ENCODE data around the gene ATCAY. TPM values are rescaled to one million over a fixed set of nuclear protein-coding genes. Genes with fewer than 3 reads are reported as not detected.

The ATCAY gene
- total and polyA plus RNA-seq, 4 donors: not detected

DNA sequence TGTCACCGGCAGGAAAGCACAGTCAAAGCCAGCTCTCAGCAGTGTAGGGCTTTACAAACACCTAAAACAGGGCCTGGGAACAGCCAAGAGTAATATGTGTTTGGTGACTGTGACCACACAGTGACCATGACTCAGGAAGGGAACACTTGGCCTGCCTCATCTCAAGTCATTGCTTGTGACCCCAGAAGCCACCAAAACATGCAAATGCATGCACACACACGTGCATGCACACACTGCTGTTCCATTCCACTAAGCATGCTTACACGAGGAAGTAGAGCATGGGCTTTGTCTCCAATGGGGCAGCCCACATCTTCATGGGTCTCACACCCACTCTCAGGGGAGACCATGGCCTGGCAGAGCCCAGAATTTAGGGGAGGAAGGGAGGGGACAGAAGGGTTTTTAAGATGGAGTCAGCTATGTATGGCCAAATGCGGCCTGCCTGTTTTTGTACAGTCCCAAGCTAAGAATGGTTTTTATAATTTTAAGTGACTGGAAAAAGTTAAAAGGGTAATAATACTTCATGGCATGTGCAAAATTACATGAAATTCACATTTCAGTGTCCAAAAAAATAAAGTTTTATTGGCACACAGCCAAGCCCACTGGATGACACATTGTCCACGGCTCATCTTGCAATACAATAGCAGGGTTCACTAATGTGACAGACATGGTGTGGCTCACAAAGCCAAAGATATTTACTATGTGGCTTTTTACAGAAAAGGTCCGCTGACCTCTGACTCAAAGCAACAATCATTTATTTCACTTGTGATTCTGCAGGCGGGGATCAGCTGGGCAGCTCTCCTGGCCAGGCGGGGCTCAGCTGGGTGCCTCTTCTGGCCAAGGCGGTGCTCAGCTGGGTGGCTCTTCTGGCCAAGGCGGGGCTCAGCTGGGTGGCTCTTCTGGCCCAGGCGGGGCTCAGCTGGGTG lies 29.0 kb upstream of the ATCAY start:
- no peak overlapping the region for H3K4me3 ChIP-seq (ENCODE audit: low read length in 2 of 2)
- no peak for DNase-seq
- no peaks in the 10 kb centered on the region for H3K4me1 ChIP-seq (ENCODE audit: control insufficient read depth in 1 of 2, insufficient read depth in 2 of 2, low read length in 2 of 2)
- intact Hi-C loops (cut with DNase I): no loop called here
- peaks cover 16% of the 10 kb centered on the region for H3K9me3 ChIP-seq (ENCODE audit: control insufficient read depth, low read length)
- ATAC-seq (ENCODE audit: low FRiP score): no peak
- 92 to 94% methylated on average over 11 of the region's 11 CpGs for WGBS, 2 donors
- H3K36me3 ChIP-seq (ENCODE audit: control insufficient read depth in 1 of 2, insufficient read depth in 2 of 2, low read length in 1 of 2): no peaks in the 10 kb centered on the region
- H3K27me3 ChIP-seq (ENCODE audit: control insufficient read depth in 1 of 2, insufficient read depth in 2 of 2, low read length in 1 of 2): no peaks in the 10 kb centered on the region
- H3K27ac ChIP-seq (ENCODE audit: low read depth in 1 of 2, low read length in 2 of 2): no peak overlapping the region

DNA sequence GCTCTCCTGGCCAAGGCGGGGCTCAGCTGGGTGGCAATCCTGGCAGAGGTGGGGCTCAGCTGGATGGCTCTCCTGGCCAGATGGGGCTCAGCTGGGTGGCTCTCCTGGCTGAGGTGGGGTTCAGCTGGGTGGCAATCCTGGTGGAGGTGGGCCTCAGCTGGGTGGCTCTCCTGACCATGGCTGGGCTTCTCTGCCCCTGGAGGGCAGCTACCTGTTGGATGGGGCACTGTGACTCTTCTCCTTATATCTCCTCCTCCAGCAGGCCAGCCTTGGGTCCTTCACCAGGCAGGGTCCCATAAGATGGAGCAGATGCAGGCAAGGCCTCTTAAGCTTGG lies 28.3 kb upstream of the ATCAY start:
- DNase-seq: no peak
- H3K27ac ChIP-seq (ENCODE audit: low read depth in 1 of 2, low read length in 2 of 2): no peak overlapping the region
- H3K4me1 ChIP-seq (ENCODE audit: control insufficient read depth in 1 of 2, insufficient read depth in 2 of 2, low read length in 2 of 2): no peaks in the 10 kb centered on the region
- ATAC-seq (ENCODE audit: low FRiP score): no peak
- H3K4me3 ChIP-seq (ENCODE audit: low read length in 2 of 2): no peak overlapping the region
- intact Hi-C loops (cut with DNase I): no loop called here
- no peaks in the 10 kb centered on the region for H3K27me3 ChIP-seq (ENCODE audit: control insufficient read depth in 1 of 2, insufficient read depth in 2 of 2, low read length in 1 of 2)
- peaks cover 13% of the 10 kb centered on the region for H3K9me3 ChIP-seq (ENCODE audit: control insufficient read depth, low read length)
- no peaks in the 10 kb centered on the region for H3K36me3 ChIP-seq (ENCODE audit: control insufficient read depth in 1 of 2, insufficient read depth in 2 of 2, low read length in 1 of 2)
- 100% methylated on average over 1 of the region's 1 CpG for WGBS, 2 donors

DNA sequence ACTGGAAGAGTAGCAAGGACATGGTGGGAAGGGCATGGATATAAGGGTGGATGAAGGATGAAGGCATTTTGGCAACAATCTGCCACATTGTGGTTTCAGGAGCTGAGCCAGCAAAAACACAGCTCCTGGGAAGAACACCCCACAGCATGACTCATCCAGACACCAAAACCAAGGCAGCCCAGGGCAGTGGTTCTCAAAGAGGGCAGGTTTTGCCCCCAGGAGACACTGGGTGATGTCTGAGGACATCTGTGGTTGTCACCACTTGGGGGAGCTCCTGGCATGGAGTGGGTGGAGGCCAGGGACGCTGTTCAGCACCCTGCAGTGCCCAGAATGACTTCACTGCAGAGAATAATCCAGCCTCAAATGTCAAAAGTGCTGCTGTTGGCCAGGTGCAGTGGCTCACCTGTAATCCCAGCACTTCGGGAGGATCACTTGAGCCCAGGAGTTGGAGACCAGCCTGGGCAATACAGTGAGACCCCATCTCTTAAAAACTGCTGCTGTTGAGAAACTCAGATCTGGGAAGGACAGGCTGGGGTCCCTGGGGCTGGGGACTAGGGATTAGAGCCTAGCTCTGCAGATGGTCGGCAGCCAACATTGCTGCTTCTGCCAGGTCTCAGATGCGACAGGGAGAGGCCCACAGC lies 27.8 kb upstream of the ATCAY start:
- H3K4me3 ChIP-seq (ENCODE audit: low read length in 2 of 2): no peak overlapping the region
- no peaks in the 10 kb centered on the region for H3K36me3 ChIP-seq (ENCODE audit: control insufficient read depth in 1 of 2, insufficient read depth in 2 of 2, low read length in 1 of 2)
- H3K27ac ChIP-seq (ENCODE audit: low read depth in 1 of 2, low read length in 2 of 2): no peak overlapping the region
- intact Hi-C loops (cut with DNase I): no loop called here
- 64 to 68% methylated on average over 4 of the region's 4 CpGs for WGBS, 2 donors
- H3K27me3 ChIP-seq (ENCODE audit: control insufficient read depth in 1 of 2, insufficient read depth in 2 of 2, low read length in 1 of 2): no peaks in the 10 kb centered on the region
- DNase-seq: no peak
- peaks cover 12% of the 10 kb centered on the region for H3K9me3 ChIP-seq (ENCODE audit: control insufficient read depth, low read length)
- no peak for ATAC-seq (ENCODE audit: low FRiP score)
- H3K4me1 ChIP-seq (ENCODE audit: control insufficient read depth in 1 of 2, insufficient read depth in 2 of 2, low read length in 2 of 2): no peaks in the 10 kb centered on the region

DNA sequence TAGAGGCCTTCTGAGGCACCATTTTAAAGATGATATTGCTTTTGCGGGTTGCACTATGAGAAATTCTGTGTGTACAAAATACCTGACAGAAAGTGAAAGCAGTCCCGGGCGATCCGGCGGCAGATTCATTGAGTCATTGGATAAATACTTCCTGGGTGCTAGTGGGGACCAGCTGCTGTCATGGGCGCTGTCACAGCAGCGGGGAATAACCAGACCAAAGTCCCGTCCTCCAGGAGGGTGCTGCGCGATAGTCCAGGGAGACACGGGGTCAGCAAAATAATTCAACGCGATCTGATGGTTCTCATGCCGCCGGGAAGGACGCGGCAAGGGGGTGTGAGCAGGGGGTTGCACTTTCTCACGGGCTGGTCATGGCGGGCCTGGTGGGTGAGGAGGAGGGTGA lies 25.2 kb upstream of the ATCAY start:
- H3K9me3 ChIP-seq (ENCODE audit: control insufficient read depth, low read length): peaks cover 12% of the 10 kb centered on the region
- H3K4me3 ChIP-seq (ENCODE audit: low read length in 2 of 2): no peak overlapping the region
- DNase-seq (no peak), ATAC-seq (ENCODE audit: low FRiP score) (no peak)
- no peaks in the 10 kb centered on the region for H3K36me3 ChIP-seq (ENCODE audit: control insufficient read depth in 1 of 2, insufficient read depth in 2 of 2, low read length in 1 of 2)
- no peaks in the 10 kb centered on the region for H3K4me1 ChIP-seq (ENCODE audit: control insufficient read depth in 1 of 2, insufficient read depth in 2 of 2, low read length in 2 of 2)
- H3K27ac ChIP-seq (ENCODE audit: low read depth in 1 of 2, low read length in 2 of 2): no peak overlapping the region
- no peaks in the 10 kb centered on the region for H3K27me3 ChIP-seq (ENCODE audit: control insufficient read depth in 1 of 2, insufficient read depth in 2 of 2, low read length in 1 of 2)
- intact Hi-C loops (cut with DNase I): no loop called here
- 89 to 93% methylated on average over 19 of the region's 19 CpGs for WGBS, 2 donors

DNA sequence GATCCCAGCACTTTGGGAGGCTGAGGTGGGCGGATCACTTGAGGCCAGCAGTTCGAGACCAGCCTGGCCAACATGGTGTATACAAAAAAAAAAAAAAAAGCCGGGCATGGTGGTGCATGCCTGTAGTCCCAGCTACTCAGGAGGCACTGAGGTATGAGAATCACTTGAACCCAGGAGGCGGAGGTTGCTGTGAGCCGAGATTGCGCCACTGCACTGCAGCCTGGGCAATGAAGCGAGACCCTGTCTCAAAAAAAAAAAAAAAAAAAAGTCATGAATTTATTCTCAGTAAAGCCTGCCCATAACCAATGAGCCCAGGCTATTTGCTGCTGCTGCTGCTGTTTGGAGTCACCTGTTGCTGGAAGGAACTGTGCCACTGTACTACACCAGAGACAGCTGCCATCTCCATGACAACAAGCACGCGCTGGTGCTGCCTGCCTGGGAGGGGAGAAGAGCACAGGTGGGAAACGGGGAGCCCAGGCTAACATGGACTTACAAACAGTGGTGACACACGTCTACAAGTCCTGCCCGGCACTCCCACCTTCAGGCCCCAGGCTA lies 23.0 kb upstream of the ATCAY start:
- intact Hi-C loops (cut with DNase I): no loop called here
- no peak overlapping the region for H3K27ac ChIP-seq (ENCODE audit: low read depth in 1 of 2, low read length in 2 of 2)
- H3K4me3 ChIP-seq (ENCODE audit: low read length in 2 of 2): no peak overlapping the region
- peaks cover under 1% of the 10 kb centered on the region for H3K9me3 ChIP-seq (ENCODE audit: control insufficient read depth, low read length)
- H3K4me1 ChIP-seq (ENCODE audit: control insufficient read depth in 1 of 2, insufficient read depth in 2 of 2, low read length in 2 of 2): no peaks in the 10 kb centered on the region
- H3K27me3 ChIP-seq (ENCODE audit: control insufficient read depth in 1 of 2, insufficient read depth in 2 of 2, low read length in 1 of 2): no peaks in the 10 kb centered on the region
- DNase-seq (no peak), ATAC-seq (ENCODE audit: low FRiP score) (no peak)
- WGBS, 2 donors: 85 to 90% methylated on average over 11 to 12 of the region's 12 CpGs
- no peaks in the 10 kb centered on the region for H3K36me3 ChIP-seq (ENCODE audit: control insufficient read depth in 1 of 2, insufficient read depth in 2 of 2, low read length in 1 of 2)

DNA sequence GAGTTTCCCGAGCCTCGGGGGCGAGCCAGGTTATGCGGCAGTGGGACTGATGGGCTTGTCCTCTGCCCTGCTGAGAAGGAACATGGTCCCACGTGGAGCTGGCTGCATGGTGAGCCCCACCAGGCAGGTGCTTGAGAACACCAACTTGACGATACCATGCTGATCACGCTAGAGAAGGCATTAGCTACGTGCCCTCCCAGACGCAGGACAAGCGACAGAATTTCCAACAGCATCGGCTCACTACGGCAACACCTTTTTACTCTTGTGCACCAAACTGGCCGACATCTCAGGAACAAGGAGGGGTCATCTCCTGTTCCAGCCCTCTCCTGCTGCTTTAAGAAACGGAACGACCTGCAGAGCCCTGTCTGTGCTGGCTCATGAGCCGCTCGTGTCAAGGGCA lies 20.0 kb upstream of the ATCAY start:
- intact Hi-C loops (cut with DNase I): no loop called here
- 83 to 86% methylated on average over 17 of the region's 17 CpGs for WGBS, 2 donors
- Histone ChIP-seq H3K36me3 (ENCODE audit: control insufficient read depth in 1 of 2, insufficient read depth in 2 of 2, low read length in 1 of 2) (no peaks in the 10 kb centered on the region), H3K27me3 (ENCODE audit: control insufficient read depth in 1 of 2, insufficient read depth in 2 of 2, low read length in 1 of 2) (no peaks in the 10 kb centered on the region), H3K9me3 (ENCODE audit: control insufficient read depth, low read length) (no peaks in the 10 kb centered on the region), H3K4me1 (ENCODE audit: control insufficient read depth in 1 of 2, insufficient read depth in 2 of 2, low read length in 2 of 2) (no peaks in the 10 kb centered on the region), H3K4me3 (ENCODE audit: low read length in 2 of 2) (no peak overlapping the region), H3K27ac (ENCODE audit: low read depth in 1 of 2, low read length in 2 of 2) (no peak overlapping the region)
- DNase-seq: no peak
- no peak for ATAC-seq (ENCODE audit: low FRiP score)

DNA sequence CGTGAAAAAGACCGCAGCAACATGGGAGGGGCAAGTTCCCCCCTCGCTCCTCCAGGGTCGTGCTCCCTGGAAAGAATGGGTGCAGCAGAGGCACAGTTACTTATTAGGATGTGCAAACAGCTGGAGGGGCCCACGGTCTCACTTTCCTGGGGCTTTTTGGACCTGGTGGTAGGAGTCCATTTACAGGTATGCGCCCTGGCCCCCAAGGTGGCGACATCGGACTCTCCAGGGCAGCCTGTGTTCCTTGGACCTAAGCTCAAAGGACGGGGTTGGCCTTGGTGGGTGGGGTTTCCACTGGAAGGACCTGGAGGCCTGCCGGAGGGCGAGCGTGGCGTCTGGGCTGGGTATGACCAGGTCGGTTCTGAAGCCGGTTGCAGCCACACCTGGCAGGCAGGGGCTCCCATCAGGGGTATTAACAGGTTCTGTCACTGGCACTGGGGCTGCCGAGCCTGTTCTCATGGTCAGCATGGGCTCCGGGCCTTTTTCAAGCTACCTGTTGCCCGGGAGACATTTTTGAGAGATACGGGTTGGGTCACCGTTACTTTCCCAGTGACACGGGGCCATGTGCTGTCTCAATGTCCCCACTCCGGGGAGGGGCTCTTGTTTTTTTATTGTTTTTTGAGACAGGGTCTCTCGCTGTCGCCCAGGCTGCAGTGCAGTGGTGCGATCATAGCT lies 17.5 kb upstream of the ATCAY start:
- intact Hi-C loops (cut with DNase I): no loop called here
- no peaks in the 10 kb centered on the region for H3K27me3 ChIP-seq (ENCODE audit: control insufficient read depth in 1 of 2, insufficient read depth in 2 of 2, low read length in 1 of 2)
- no peak overlapping the region for H3K27ac ChIP-seq (ENCODE audit: low read depth in 1 of 2, low read length in 2 of 2)
- H3K9me3 ChIP-seq (ENCODE audit: control insufficient read depth, low read length): no peaks in the 10 kb centered on the region
- no peak for ATAC-seq (ENCODE audit: low FRiP score)
- no peak overlapping the region for H3K4me3 ChIP-seq (ENCODE audit: low read length in 2 of 2)
- WGBS, 2 donors: 79 to 84% methylated on average over 25 of the region's 25 CpGs
- no peaks in the 10 kb centered on the region for H3K4me1 ChIP-seq (ENCODE audit: control insufficient read depth in 1 of 2, insufficient read depth in 2 of 2, low read length in 2 of 2)
- no peaks in the 10 kb centered on the region for H3K36me3 ChIP-seq (ENCODE audit: control insufficient read depth in 1 of 2, insufficient read depth in 2 of 2, low read length in 1 of 2)
- no peak for DNase-seq

DNA sequence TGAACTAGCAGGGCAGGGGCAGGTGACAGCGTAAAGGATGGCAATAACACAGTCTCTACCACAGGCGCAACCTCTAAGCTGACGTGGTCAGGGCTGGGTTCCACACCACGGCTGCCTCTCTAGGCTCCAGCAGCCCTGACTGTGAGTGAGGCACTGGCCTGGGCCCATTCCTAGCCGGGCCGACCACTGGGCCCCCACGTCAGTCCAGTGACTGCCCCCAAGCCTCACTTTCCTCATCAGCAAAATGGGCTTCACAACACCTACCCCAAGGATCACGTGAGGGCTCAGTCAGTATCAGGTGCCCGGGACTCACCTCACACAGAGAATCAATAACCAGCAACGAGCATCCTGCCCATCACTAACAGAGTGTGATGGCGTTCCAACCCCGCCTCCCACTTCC lies 16.8 kb upstream of the ATCAY start:
- no peak for DNase-seq
- H3K9me3 ChIP-seq (ENCODE audit: control insufficient read depth, low read length): no peaks in the 10 kb centered on the region
- H3K27me3 ChIP-seq (ENCODE audit: control insufficient read depth in 1 of 2, insufficient read depth in 2 of 2, low read length in 1 of 2): no peaks in the 10 kb centered on the region
- H3K36me3 ChIP-seq (ENCODE audit: control insufficient read depth in 1 of 2, insufficient read depth in 2 of 2, low read length in 1 of 2): no peaks in the 10 kb centered on the region
- WGBS, 2 donors: 77 to 81% methylated on average over 12 of the region's 12 CpGs
- intact Hi-C loops (cut with DNase I): no loop called here
- no peak overlapping the region for H3K27ac ChIP-seq (ENCODE audit: low read depth in 1 of 2, low read length in 2 of 2)
- H3K4me1 ChIP-seq (ENCODE audit: control insufficient read depth in 1 of 2, insufficient read depth in 2 of 2, low read length in 2 of 2): no peaks in the 10 kb centered on the region
- no peak for ATAC-seq (ENCODE audit: low FRiP score)
- no peak overlapping the region for H3K4me3 ChIP-seq (ENCODE audit: low read length in 2 of 2)

All from aorta (tissue), 5 donors.